ENCODE results near the gene CSH2.
"Not testable (repeated sequence)": the region's sequence is repeated elsewhere in the genome, so short reads cannot be mapped to it uniquely, and the experiment has no call there.

The CSH2 gene

GRCh38 chr17:63855185-63855584, 18.3 kb downstream of the CSH2 start:
- DNase-seq (ENCODE audit: low read depth): no peak

GRCh38 chr17:63854709-63855108, 18.8 kb downstream of the CSH2 start:
- no peak for DNase-seq (ENCODE audit: low read depth)

GRCh38 chr17:63853260-63853659, 20.2 kb downstream of the CSH2 start:
- DNase-seq (ENCODE audit: low read depth): no peak

- DNase-seq (ENCODE audit: low read depth): no peak
Measured at GRCh38 chr17:63850401-63850800, 23.1 kb downstream of the CSH2 start.

GRCh38 chr17:63848834-63849689, 24.4 kb downstream of the CSH2 start:
- peak; percentile 91 for DNase-seq (ENCODE audit: low read depth)

- no peak for DNase-seq (ENCODE audit: low read depth)
Measured at GRCh38 chr17:63847525-63848249, 25.8 kb downstream of the CSH2 start.

- DNase-seq (ENCODE audit: low read depth): no peak
Measured at GRCh38 chr17:63845509-63845908, 28.0 kb downstream of the CSH2 start.

GRCh38 chr17:63843910-63844677, 29.4 kb downstream of the CSH2 start:
- no peak for DNase-seq (ENCODE audit: low read depth)

- not testable (repeated sequence) for DNase-seq (ENCODE audit: low read depth)
Measured at GRCh38 chr17:63843387-63843888, 30.0 kb downstream of the CSH2 start.

- DNase-seq (ENCODE audit: low read depth): peak; percentile 99
Measured at GRCh38 chr17:63842540-63843386, 30.7 kb downstream of the CSH2 start, which contains the start of gene SMARCD2. Gene SMARCD2, minus strand, starts transcription at chr17:63842685. Its CDS starts 11 bp downstream, at chr17:63842674.

- no peak for DNase-seq (ENCODE audit: low read depth)
Measured at GRCh38 chr17:63842173-63842539, 31.3 kb downstream of the CSH2 start.

- no peak for DNase-seq (ENCODE audit: low read depth)
Measured at GRCh38 chr17:63841350-63842172, 31.9 kb downstream of the CSH2 start.

- DNase-seq (ENCODE audit: low read depth): no peak
Measured at GRCh38 chr17:63840591-63841349, 32.7 kb downstream of the CSH2 start.

- no peak for DNase-seq (ENCODE audit: low read depth)
Measured at GRCh38 chr17:63838631-63839171, 34.8 kb downstream of the CSH2 start.

- DNase-seq (ENCODE audit: low read depth): no peak
Measured at GRCh38 chr17:63837962-63838600, 35.4 kb downstream of the CSH2 start.

GRCh38 chr17:63837480-63837879, 36.0 kb downstream of the CSH2 start:
- no peak for DNase-seq (ENCODE audit: low read depth)

- no peak for DNase-seq (ENCODE audit: low read depth)
Measured at GRCh38 chr17:63836811-63837210, 36.7 kb downstream of the CSH2 start.

- no peak for DNase-seq (ENCODE audit: low read depth)
Measured at GRCh38 chr17:63835167-63835720, 38.2 kb downstream of the CSH2 start.

Data from activated T-cell treated with anti-CD3 and anti-CD28 coated beads for 1 hour (primary cell).